H1 (cell line): Measurements from ENCODE around the gene PRR5. TPM values are rescaled to one million over a fixed set of nuclear protein-coding genes. Genes with fewer than 3 reads are reported as not detected.

Experiments
- CTCF ChIA-PET: fragments of 300-600 bp; sonication (Branson Sonifier 250); formaldehyde crosslinking; loops from one replicate; lab custom pipeline; 2021; ENCODE audit not compliant: partially characterized antibody; lab: Charles Lee
- POLR2A ChIA-PET: fragments of 300-600 bp; sonication (Branson Sonifier 250); formaldehyde crosslinking; loops from one replicate; lab custom pipeline; 2021; ENCODE audit warnings: inconsistent platforms; ENCODE audit not compliant: partially characterized antibody; lab: Charles Lee
- DNase-seq, 2 experiments: peaks; one replicate each; pipeline versions ENCODE4 v3.0.0 to v3.0.0-alpha.2; 2010 to 2022; ENCODE audit warnings: low spot score in 2 of 2, low read depth in 1 of 2, mixed read lengths in 1 of 2
- FAIRE-seq: peaks from 2 replicates; lab custom pipeline; 2011; peaks lifted over from hg19 to GRCh38; lab: Jason Lieb, UNC
- H2AFZ ChIP-seq: 2 replicates; pipeline ENCODE4 v1.8.1; 2012; ENCODE audit warnings: low read length, inconsistent platforms
- H2AK5ac ChIP-seq: 2 replicates; pipeline ENCODE4 v1.6.1; 2013; ENCODE audit warnings: low read depth, low read length
- H2BK120ac ChIP-seq: replicated peaks from 2 replicates; pipeline ENCODE3; 2013; ENCODE audit warnings: low read depth, low read length, inconsistent platforms
- H2BK12ac ChIP-seq: 2 replicates; pipeline ENCODE4 v1.6.1; 2013; ENCODE audit warnings: low read depth, low read length
- H2BK15ac ChIP-seq: 2 replicates; pipeline ENCODE4 v1.6.1; 2013; ENCODE audit warnings: low read length
- H2BK20ac ChIP-seq: 2 replicates; pipeline ENCODE4 v1.6.1; 2013; ENCODE audit warnings: low read length
- H2BK5ac ChIP-seq: 2 replicates; pipeline ENCODE4 v1.6.1; 2013; ENCODE audit warnings: low read depth, low read length
- H3K14ac ChIP-seq: 2 replicates; pipeline ENCODE4 v1.6.1; 2013; ENCODE audit warnings: inconsistent platforms; ENCODE audit not compliant: insufficient read length
- H3K18ac ChIP-seq: 2 replicates; pipeline ENCODE4 v1.6.1; 2013; ENCODE audit warnings: low read length; ENCODE audit errors: extremely low read depth
- H3K23ac ChIP-seq: 2 replicates; pipeline ENCODE4 v1.6.1; 2013; ENCODE audit warnings: inconsistent platforms; ENCODE audit not compliant: insufficient read length
- H3K23me2 ChIP-seq: 2 replicates; pipeline ENCODE4 v1.6.1; 2013; ENCODE audit warnings: low read depth, low read length
- H3K27ac ChIP-seq: 2 replicates; pipeline ENCODE4 v1.6.1; 2011; ENCODE audit warnings: low read depth, low read length, inconsistent platforms
- H3K27me3 ChIP-seq, 4 experiments: replicated peaks in 1 of 4; 1 replicate in 1 of 4; 2 replicates in 3 of 4; pipeline versions ENCODE4 v1.6.1 to v1.8.1; 2011 to 2013; ENCODE audit warnings: low read length in 3 of 4, mild to moderate bottlenecking in 3 of 4, inconsistent platforms in 2 of 4, mixed read lengths in 2 of 4, moderate library complexity in 1 of 4; ENCODE audit not compliant: control insufficient read depth in 3 of 4, insufficient read depth in 3 of 4; ENCODE audit errors: extremely low read depth in 1 of 4
- H3K36me3 ChIP-seq, 4 experiments: 2 replicates each; pipeline versions ENCODE4 v1.6.1 to v1.8.1; 2011 to 2013; ENCODE audit warnings: mild to moderate bottlenecking in 4 of 4, low read length in 3 of 4, moderate library complexity in 2 of 4, control low read depth in 1 of 4, inconsistent platforms in 1 of 4; ENCODE audit not compliant: insufficient read depth in 4 of 4, control insufficient read depth in 2 of 4
- H3K4ac ChIP-seq: replicated peaks from 2 replicates; pipeline ENCODE3; 2013; ENCODE audit warnings: low read length, low read depth, mixed read lengths, inconsistent platforms; ENCODE audit not compliant: insufficient read length
- H3K4me1 ChIP-seq, 4 experiments: replicated peaks in 1 of 4; 1 replicate in 1 of 4; 2 replicates in 3 of 4; pipeline versions ENCODE4 v1.6.1 to v1.8.1; 2011 to 2013; ENCODE audit warnings: low read length in 3 of 4, inconsistent platforms in 2 of 4, mixed read lengths in 1 of 4; ENCODE audit not compliant: insufficient read depth in 4 of 4, control insufficient read depth in 3 of 4
- H3K4me2 ChIP-seq, 2 experiments: 2 replicates each; pipeline versions ENCODE4 v1.6.1 to v1.8.1; 2011 to 2013; ENCODE audit warnings: low read depth in 2 of 2, low read length in 2 of 2, control low read depth in 1 of 2, inconsistent platforms in 1 of 2, mild to moderate bottlenecking in 1 of 2; ENCODE audit not compliant: insufficient read depth in 1 of 2
- H3K4me3 ChIP-seq, 4 experiments: fragments of 200-600, 300-600 bp in 1 of 4; sonication (generic), shearing (Covaris generic), sonication (Bioruptor Twin) in 1 of 4; 2 replicates each; pipeline versions ENCODE4 v1.5.1 to v1.8.1; 2011 to 2016; ENCODE audit warnings: low read length in 4 of 4, low read depth in 3 of 4, control low read depth in 2 of 4, inconsistent platforms in 2 of 4, mild to moderate bottlenecking in 2 of 4, mixed read lengths in 1 of 4, moderate library complexity in 1 of 4; ENCODE audit not compliant: insufficient read depth in 2 of 4; ENCODE audit errors: extremely low read depth in 1 of 4
- H3K56ac ChIP-seq: replicated peaks from 2 replicates; pipeline ENCODE3; 2013; ENCODE audit warnings: low read depth, mild to moderate bottlenecking, mixed read lengths, low read length, inconsistent platforms; ENCODE audit not compliant: insufficient read length
- H3K79me1 ChIP-seq: 2 replicates; pipeline ENCODE4 v1.6.1; 2013; ENCODE audit warnings: low read depth, low read length, control low read depth
- H3K79me2 ChIP-seq, 2 experiments: 2 replicates each; pipeline versions ENCODE4 v1.6.1 to v1.8.1; 2012 to 2013; ENCODE audit warnings: low read length in 2 of 2, mild to moderate bottlenecking in 2 of 2, inconsistent platforms in 1 of 2; ENCODE audit not compliant: insufficient read depth in 2 of 2, control insufficient read depth in 1 of 2
- H3K9ac ChIP-seq, 4 experiments: replicated peaks in 1 of 4; 1 replicate in 1 of 4; 2 replicates in 3 of 4; pipeline versions ENCODE4 v1.6.1 to v1.8.1; 2011 to 2013; ENCODE audit warnings: low read depth in 3 of 4, low read length in 3 of 4, control low read depth in 2 of 4, mild to moderate bottlenecking in 2 of 4, moderate library complexity in 2 of 4, inconsistent platforms in 1 of 4; ENCODE audit errors: extremely low read depth in 1 of 4
- H3K9me3 ChIP-seq, 2 experiments: 2 replicates each; pipeline versions ENCODE4 v1.6.1 to v1.8.1; 2012 to 2013; ENCODE audit warnings: mild to moderate bottlenecking in 2 of 2, moderate library complexity in 2 of 2, control low read depth in 1 of 2, inconsistent platforms in 1 of 2, low read depth in 1 of 2, low read length in 1 of 2, mixed read lengths in 1 of 2; ENCODE audit not compliant: insufficient read depth in 2 of 2
- H4K20me1 ChIP-seq, 2 experiments: replicated peaks in 1 of 2; 2 replicates each; pipeline versions ENCODE3 to v1.8.1; 2011 to 2013; ENCODE audit warnings: inconsistent platforms in 2 of 2, low read length in 2 of 2, mild to moderate bottlenecking in 1 of 2; ENCODE audit not compliant: insufficient read depth in 2 of 2, control insufficient read depth in 1 of 2
- H4K5ac ChIP-seq: 2 replicates; pipeline ENCODE4 v1.6.1; 2013; ENCODE audit warnings: low read length, low read depth, mixed read lengths, inconsistent platforms; ENCODE audit not compliant: insufficient read length
- H4K8ac ChIP-seq: 2 replicates; pipeline ENCODE4 v1.8.0; 2013; ENCODE audit warnings: mild to moderate bottlenecking, moderate library complexity, low read length, inconsistent platforms; ENCODE audit not compliant: insufficient read depth; ENCODE audit errors: extremely low read depth
- H4K91ac ChIP-seq: replicated peaks from 2 replicates; pipeline ENCODE3; 2013; ENCODE audit warnings: low read length, mixed read lengths, inconsistent platforms; ENCODE audit not compliant: insufficient read length
- BACH1 ChIP-seq: IDR thresholded peaks from 2 replicates; pipeline ENCODE4 v1.6.1; 2012; ENCODE audit warnings: low read length, improper control_type of control experiment
- CBX8 ChIP-seq: fragments of 300-800, 300-1000 bp; sonication (generic); IDR thresholded peaks from 2 replicates; pipeline ENCODE4 v1.7.1; 2016; ENCODE audit warnings: low read depth, low read length, borderline replicate concordance
- FOSL1 ChIP-seq: IDR thresholded peaks from 2 replicates; pipeline ENCODE4 v1.6.1; 2011; ENCODE audit warnings: mild to moderate bottlenecking, low read depth, low read length, moderate library complexity; ENCODE audit not compliant: insufficient read depth
- SIN3A ChIP-seq, 2 experiments: IDR thresholded peaks in 1 of 2; conservative IDR thresholded peaks in 1 of 2; 2 replicates each; pipeline ENCODE4 v1.6.1; 2011 to 2012; ENCODE audit warnings: low read length in 2 of 2, improper control_type of control experiment in 1 of 2, low read depth in 1 of 2, mild to moderate bottlenecking in 1 of 2
- SP4 ChIP-seq: IDR thresholded peaks from 2 replicates; pipeline ENCODE4 v1.6.1; 2012; ENCODE audit warnings: low read length, inconsistent platforms
- TAF1 ChIP-seq: IDR thresholded peaks from 2 replicates; pipeline ENCODE4 v1.6.1; 2011; ENCODE audit warnings: mild to moderate bottlenecking, low read depth, low read length
- TAF7 ChIP-seq: optimal IDR thresholded peaks from 2 replicates; pipeline ENCODE3; 2011; ENCODE audit warnings: low read depth, mild to moderate bottlenecking, inconsistent platforms, low read length, moderate library complexity, borderline replicate concordance
- TCF12 ChIP-seq: IDR thresholded peaks from 2 replicates; pipeline ENCODE4 v1.6.1; 2011; ENCODE audit warnings: low read depth, mild to moderate bottlenecking, low read length
- YY1 ChIP-seq: IDR thresholded peaks from 2 replicates; pipeline ENCODE4 v1.6.1; 2011; ENCODE audit warnings: low read depth, mild to moderate bottlenecking, low read length
- WGBS, 2 experiments: shearing (Covaris generic) in 1 of 2; methylation state at CpG; one replicate each; pipeline versions ENCODE4 v1.1.6 to v1.1.7; 2013 to 2015; ENCODE audit warnings: low lambda C conversion rate in 2 of 2, mixed read lengths in 2 of 2, inconsistent platforms in 1 of 2, low coverage in 1 of 2, missing lambda C conversion rate in 1 of 2; ENCODE audit not compliant: insufficient replicate concordance in 2 of 2, insufficient coverage in 1 of 2, insufficient read length in 1 of 2; ENCODE audit errors: extremely low coverage in 1 of 2, missing lambda C conversion rate in 1 of 2; 5-methylcytosine and 5-hydroxymethylcytosine counted together
- polyA plus RNA-seq, 7 experiments: library from polyadenylated mRNA; depleted of rRNA in 3 of 7; stranded (reverse) in 5 of 7; unstranded in 2 of 7; fragments of >200 nt in 5 of 7; fragments of 200-250 nt in 2 of 7; gene quantifications; 1 replicate in 5 of 7; 2 replicates in 1 of 7; 4 replicates in 1 of 7; pipeline versions ENCODE4 v1.2.1 to v1.2.3, GENCODE V29; 2011 to 2013; ENCODE audit warnings: missing spikeins in 2 of 7, mixed read lengths in 2 of 7
- total RNA-seq: library from RNA; stranded (reverse); fragmentation: NEBNext Ultra II Directional; extraction: Animal tissue kit (Norgen Biotek cat#: 25700); gene quantifications from 2 replicates; pipeline ENCODE4 v1.2.1, GENCODE V29; 2021
- TF ChIP-seq, protein P1 (sequence below): IDR thresholded peaks from 2 replicates; pipeline ENCODE4 v1.6.1; 2011; ENCODE audit warnings: low read length, improper control_type of control experiment

The PRR5 gene
- total and polyA plus RNA-seq, 2 of the 8 experiments (the other 6 are each of a cell fraction or from before 2014, with no cell fraction given), result 16.5 to 25.7 TPM

GRCh38 chr22:44734278-44734677 is 32.3 kb downstream of the PRR5 start:
- Histone ChIP-seq H3K18ac (no peak overlapping the region), H3K27ac (no peak overlapping the region), H3K79me2 (no peaks in the 10 kb centered on the region), H3K79me1 (no peaks in the 10 kb centered on the region), H2AFZ (no peak overlapping the region), H4K20me1 (peaks cover 0 to 14% of the 10 kb centered on the region in 2 experiments), H2BK20ac (no peak overlapping the region), H3K4me1 (peaks cover 0 to 19% (median 12%) of the 10 kb centered on the region in 4 experiments; a peak in 5 of 7 replicates), H3K27me3 (no peaks in the 10 kb centered on the region; a peak in 1 of 7 replicates), H3K23ac (no peak overlapping the region), H2AK5ac (no peak overlapping the region), H4K91ac (no peak overlapping the region), H3K36me3 (no peaks in the 10 kb centered on the region; a peak in 1 of 8 replicates), H2BK5ac (no peak overlapping the region), H3K4me2 (no peak overlapping the region), H2BK12ac (no peak overlapping the region), H3K4ac (no peak overlapping the region), H2BK15ac (no peak overlapping the region), H3K14ac (no peak overlapping the region), H4K5ac (no peak overlapping the region), H3K56ac (no peak overlapping the region), H3K4me3 (no peak overlapping the region), H4K8ac (no peak overlapping the region; the same call in 1 of the 2 replicates), H3K23me2 (no peaks in the 10 kb centered on the region), H3K9ac (no peak overlapping the region), H2BK120ac (no peak overlapping the region), H3K9me3 (no peaks in the 10 kb centered on the region)
- no peak for FAIRE-seq
- DNase-seq, result no peak
- CTCF ChIA-PET, result interaction anchor here (0.7 to 9.3 kb wide), 10 partner anchors 10 to 341 kb away, joined by 3 to 102 read pairs (median 22); partner anchors contain the start of gene ARHGAP8
- POLR2A ChIA-PET, result interaction anchor here (0.6 to 0.8 kb wide), 2 partner anchors 8 to 19 kb away, joined by 3 to 5 read pairs; no protein-coding TSS in a partner anchor
- 82% methylated on average over 8 of the region's 8 CpGs; no CpG with 5 or more reads in 1 of the 2 experiments for WGBS, 2 experiments
- TF ChIP-seq FOSL1, result no peak
- no peak for TF ChIP-seq TCF12
- no peak for TF ChIP-seq TAF1
- no peak for TF ChIP-seq SP4
- TF ChIP-seq, protein P1, sequence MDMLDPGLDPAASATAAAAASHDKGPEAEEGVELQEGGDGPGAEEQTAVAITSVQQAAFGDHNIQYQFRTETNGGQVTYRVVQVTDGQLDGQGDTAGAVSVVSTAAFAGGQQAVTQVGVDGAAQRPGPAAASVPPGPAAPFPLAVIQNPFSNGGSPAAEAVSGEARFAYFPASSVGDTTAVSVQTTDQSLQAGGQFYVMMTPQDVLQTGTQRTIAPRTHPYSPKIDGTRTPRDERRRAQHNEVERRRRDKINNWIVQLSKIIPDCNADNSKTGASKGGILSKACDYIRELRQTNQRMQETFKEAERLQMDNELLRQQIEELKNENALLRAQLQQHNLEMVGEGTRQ, result no peak
- no peak for TF ChIP-seq CBX8
- TF ChIP-seq SIN3A (conservative IDR thresholded peaks at IDR 0.05 in 1 of 2, IDR thresholded peaks at IDR 0.05 in 1 of 2; ENCODE audit: low read depth in 1 of 2, low read length in 2 of 2), result no peak
- TF ChIP-seq YY1, result no peak
- TF ChIP-seq BACH1, result no peak
- TF ChIP-seq TAF7, result no peak
